Measurements from ENCODE around the gene TLCD3B.

TLCD3B gene

GRCh38 chr16:29988346-29989075, 42.6 kb downstream of the TLCD3B start:
- no peak for DNase-seq (ENCODE audit: low read depth)

GRCh38 chr16:29987371-29988085, 43.5 kb downstream of the TLCD3B start:
- DNase-seq (ENCODE audit: low read depth), result no peak

- no peak for DNase-seq (ENCODE audit: low read depth)
These were observed 44.1 kb downstream of the TLCD3B start for GRCh38 chr16:29986931-29987330.

- no peak for DNase-seq (ENCODE audit: low read depth)
These were observed 44.8 kb downstream of the TLCD3B start for GRCh38 chr16:29986231-29986630.

- no peak for DNase-seq (ENCODE audit: low read depth)
These were observed 45.7 kb downstream of the TLCD3B start for GRCh38 chr16:29985271-29985811.

GRCh38 chr16:29984764-29985147, 46.3 kb downstream of the TLCD3B start:
- DNase-seq (ENCODE audit: low read depth), result no peak

GRCh38 chr16:29984137-29984763, 46.8 kb downstream of the TLCD3B start:
- no peak for DNase-seq (ENCODE audit: low read depth)

- no peak for DNase-seq (ENCODE audit: low read depth)
These were observed 47.5 kb downstream of the TLCD3B start for GRCh38 chr16:29983420-29984136.

- no peak for DNase-seq (ENCODE audit: low read depth)
These were observed 48.3 kb downstream of the TLCD3B start for GRCh38 chr16:29982560-29983419.

GRCh38 chr16:29978564-29979270, 52.4 kb downstream of the TLCD3B start:
- DNase-seq (ENCODE audit: low read depth), result no peak

GRCh38 chr16:29978081-29978480, 53.0 kb downstream of the TLCD3B start:
- DNase-seq (ENCODE audit: low read depth), result no peak

GRCh38 chr16:29977063-29977825, 53.8 kb downstream of the TLCD3B start:
- DNase-seq (ENCODE audit: low read depth), result no peak

GRCh38 chr16:29975811-29976511, 55.1 kb downstream of the TLCD3B start:
- DNase-seq (ENCODE audit: low read depth), result no peak

- DNase-seq (ENCODE audit: low read depth), result no peak
These were observed 55.9 kb downstream of the TLCD3B start for GRCh38 chr16:29975134-29975538.

Data from activated T-cell treated with anti-CD3 and anti-CD28 coated beads for 48 hours (primary cell).